ENCODE results near the gene IL1B. TPM values are rescaled to one million over a fixed set of nuclear protein-coding genes. Genes with fewer than 3 reads are reported as not detected.
A peak's percentile ranks its signal among the peaks of the same experiment; 100 is the strongest.

Gene IL1B
- 1 to 10 TPM in 1 of 4 donors, under 1 TPM in 3; 0.43 to 1.2 (median 0.84) TPM for polyA plus RNA-seq (ENCODE audit: insufficient read length in 4 of 4)

- no peak for DNase-seq (ENCODE audit: low read depth in 4 of 4, low spot score in 3 of 4)
Measured at GRCh38 chr2:112836695-112837117, at the start of gene IL1B. Gene IL1B (minus strand): TSS chr2:112836779. CDS start chr2:112836229, 550 bp downstream.

GRCh38 chr2:112886291-112886690, 49.7 kb upstream of the IL1B start:
- DNase-seq (ENCODE audit: low read depth in 4 of 4, low spot score in 3 of 4), result no peak

- no peak for DNase-seq (ENCODE audit: low read depth in 4 of 4, low spot score in 3 of 4)
Measured at GRCh38 chr2:112885506-112885902, 48.9 kb upstream of the IL1B start.

DNA sequence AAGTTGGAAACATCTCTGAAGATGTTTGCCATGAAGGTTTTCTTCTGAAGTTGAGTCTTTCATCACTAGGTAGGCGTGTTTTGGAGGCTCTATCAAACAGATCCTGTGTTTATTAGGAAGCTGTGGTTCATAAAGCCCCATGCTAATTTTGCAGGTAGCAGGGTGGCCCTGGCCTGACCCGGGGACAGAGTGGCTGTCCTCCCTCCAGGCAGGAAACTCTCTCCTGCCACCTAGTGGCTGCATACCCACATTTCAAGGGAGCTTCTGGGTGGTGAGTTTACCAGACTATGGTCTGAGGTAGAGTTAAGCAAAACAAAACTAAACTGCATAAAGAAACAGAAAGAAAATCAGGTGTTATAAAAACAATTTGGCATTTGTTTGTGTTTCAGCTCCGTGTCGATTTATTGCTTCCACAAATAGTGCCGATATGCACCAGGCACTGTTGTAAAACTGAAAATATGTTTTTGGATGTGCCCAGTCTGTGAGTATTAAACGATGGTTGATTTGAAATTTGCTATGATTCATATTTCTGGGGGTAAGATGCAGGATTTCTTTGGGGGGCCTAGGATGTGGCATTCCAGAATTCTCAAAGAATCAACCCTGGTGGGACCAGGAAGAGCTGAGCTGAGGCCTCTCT, 48.4 kb upstream of the IL1B start:
- DNase-seq (ENCODE audit: low read depth in 4 of 4, low spot score in 3 of 4), result no peak

DNA sequence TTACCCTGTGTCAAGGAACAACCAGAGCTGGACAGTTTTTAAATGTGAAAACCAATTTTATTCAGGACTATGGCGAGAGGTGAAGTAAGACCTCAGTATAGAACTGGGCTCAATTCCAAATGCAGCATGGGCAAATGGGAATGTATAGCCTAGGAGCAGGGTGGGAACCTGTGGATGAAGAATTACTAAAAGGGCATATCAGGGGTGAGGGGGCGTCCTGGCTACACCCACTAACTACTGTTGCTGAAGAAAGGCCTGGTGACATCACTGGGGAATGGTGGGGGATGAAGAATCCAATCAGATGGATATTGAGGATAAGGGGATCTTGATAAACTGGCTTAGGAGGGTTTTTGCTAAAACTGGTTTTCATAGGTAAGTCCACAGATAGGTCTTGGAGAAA, 47.1 kb upstream of the IL1B start:
- DNase-seq (ENCODE audit: low read depth in 4 of 4, low spot score in 3 of 4), result no peak

- DNase-seq (ENCODE audit: low read depth in 4 of 4, low spot score in 3 of 4), result no peak
Measured at GRCh38 chr2:112881217-112881985, 44.8 kb upstream of the IL1B start.

DNA sequence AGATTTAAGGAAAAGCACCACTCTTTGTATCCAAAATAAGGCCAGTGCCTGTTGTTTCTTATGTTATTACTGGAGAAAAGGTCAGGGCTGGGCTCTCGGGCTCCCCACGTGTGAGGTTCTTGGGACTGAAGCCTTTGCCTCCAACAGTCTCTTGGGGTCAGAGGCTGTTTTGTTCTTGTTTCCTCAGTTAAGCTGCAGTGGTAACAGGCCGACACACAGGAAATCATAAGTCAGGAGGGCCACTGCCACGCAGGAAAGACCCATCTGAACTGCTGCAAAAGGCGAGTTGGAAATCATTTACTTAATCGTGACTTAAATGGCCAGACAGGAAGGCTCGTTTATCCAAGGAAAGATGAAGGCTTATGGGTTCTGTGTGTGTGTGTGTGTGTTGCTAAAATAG, 44.1 kb upstream of the IL1B start:
- DNase-seq (ENCODE audit: low read depth in 4 of 4, low spot score in 3 of 4), result no peak

DNA sequence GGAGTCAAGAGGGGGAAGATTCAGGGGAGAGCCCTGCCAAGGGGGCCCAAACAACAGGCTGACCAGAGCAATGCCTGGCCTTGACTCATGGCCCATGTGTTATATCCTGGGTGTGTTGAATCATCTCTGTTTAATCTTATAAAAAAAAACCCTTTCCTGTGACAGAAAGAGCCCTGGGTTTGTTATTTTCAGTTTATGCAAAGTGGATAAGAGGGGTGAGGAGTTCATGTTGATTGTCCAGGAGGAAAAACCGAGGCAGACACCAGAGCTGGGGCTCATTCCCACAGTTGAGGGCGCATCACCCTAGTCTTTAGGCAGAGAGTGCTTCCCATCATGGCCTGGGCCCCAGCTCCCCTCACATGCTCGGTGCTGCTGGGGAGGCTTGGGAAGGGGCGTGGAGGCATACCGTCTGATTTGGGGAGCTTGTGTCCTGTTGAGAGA, 43.5 kb upstream of the IL1B start:
- DNase-seq (ENCODE audit: low read depth in 4 of 4, low spot score in 3 of 4), result no peak

DNA sequence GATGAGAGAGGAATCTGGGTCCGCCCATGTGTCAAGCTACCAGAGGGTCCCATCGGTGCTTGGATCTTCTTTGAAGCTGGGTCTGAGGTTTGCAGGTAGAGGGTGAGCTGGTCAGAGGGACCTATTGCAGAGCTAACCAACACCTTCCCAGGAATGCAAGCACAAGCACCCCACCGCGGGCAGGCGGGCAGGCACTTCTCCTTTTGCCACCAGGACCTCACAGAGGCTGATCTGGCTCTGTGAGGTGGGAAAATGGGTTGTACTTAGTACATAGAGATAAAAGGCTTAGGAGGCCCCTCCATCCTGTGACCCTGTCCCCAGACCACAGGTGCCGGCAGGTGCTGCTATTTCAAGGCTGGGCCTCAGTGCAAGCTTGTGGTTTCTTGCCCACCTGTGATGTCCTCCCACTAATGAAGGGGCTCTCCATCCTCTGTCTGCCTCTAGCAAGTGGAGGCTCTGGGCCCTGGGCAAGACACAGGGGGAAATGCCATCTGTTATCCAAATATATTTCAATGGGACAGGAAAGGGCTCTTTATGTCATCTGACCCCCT, 43.0 kb upstream of the IL1B start:
- no peak for DNase-seq (ENCODE audit: low read depth in 4 of 4, low spot score in 3 of 4)

GRCh38 chr2:112877423-112877822, 40.8 kb upstream of the IL1B start:
- no peak for DNase-seq (ENCODE audit: low read depth in 4 of 4, low spot score in 3 of 4)

DNA sequence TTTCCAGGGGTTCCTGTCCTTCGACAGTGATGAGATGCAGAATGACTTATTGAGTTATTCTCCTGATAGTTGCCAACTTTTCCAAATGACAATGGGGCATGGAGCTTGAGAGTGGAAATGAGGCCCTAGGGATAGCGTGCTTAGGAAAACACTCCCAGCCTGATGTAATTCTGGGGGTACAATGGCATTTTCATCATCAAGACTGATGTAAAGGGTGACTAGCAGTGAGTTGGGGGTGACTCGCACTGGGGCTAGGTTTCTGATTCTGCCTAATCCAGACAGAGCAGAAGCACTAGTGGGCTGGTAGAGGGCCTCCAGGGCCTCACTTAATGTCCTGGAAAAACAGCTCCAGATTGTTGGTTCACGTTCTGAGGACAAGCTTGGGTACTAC, 40.4 kb upstream of the IL1B start:
- no peak for DNase-seq (ENCODE audit: low read depth in 4 of 4, low spot score in 3 of 4)

GRCh38 chr2:112876257-112876970, 39.8 kb upstream of the IL1B start:
- DNase-seq (ENCODE audit: low read depth in 4 of 4, low spot score in 3 of 4), result no peak

DNA sequence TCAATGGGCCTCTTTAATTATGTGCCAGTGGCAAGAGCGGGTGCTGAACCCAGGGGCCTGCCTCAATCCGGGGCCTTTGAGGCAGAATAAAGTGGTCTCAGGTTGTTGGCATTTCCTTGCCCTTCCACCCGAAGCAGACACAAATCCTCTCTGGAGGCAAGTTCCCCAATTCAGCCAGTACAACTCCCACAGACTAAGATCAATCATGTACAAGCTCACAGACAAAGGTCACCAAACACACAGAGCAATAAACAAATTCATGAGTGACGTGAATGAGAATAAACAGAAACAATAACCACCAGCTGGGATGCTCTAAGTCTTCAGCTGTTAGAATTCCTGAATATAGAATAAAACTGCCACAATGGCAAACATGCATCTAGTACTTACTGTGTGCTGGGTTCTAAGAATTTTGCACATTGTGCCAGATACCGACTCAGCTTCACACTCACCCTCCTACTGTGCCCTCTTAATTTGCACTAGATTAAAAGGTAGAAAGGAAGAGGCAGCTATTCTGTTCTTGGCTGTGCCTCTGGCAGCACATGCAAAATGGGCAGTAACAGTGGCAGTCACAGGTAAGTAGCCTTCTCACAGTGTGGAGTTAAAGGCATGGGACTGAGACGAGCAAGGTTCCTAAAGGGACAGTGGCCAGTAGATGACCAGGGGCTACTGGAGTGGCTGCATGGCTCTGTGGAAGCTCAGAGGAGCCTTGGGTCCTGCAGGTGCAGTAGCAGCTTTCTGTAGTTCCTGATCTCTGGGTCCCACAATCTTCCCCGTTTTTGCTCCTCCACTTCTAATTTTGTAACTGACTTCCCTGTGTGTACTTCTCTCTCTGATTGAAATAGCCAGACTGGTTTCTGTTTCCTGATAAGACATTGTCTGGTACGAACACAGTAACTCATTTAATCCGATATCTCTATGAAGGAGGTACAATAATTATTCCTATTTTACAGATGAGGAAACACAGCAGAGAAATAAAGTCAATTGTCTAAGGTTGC, 34.6 kb upstream of the IL1B start:
- no peak for DNase-seq (ENCODE audit: low read depth in 4 of 4, low spot score in 3 of 4)

GRCh38 chr2:112869258-112869842, 32.8 kb upstream of the IL1B start:
- DNase-seq (ENCODE audit: low read depth in 4 of 4, low spot score in 3 of 4), result peak; percentile 17 to 51 (median 38)

DNA sequence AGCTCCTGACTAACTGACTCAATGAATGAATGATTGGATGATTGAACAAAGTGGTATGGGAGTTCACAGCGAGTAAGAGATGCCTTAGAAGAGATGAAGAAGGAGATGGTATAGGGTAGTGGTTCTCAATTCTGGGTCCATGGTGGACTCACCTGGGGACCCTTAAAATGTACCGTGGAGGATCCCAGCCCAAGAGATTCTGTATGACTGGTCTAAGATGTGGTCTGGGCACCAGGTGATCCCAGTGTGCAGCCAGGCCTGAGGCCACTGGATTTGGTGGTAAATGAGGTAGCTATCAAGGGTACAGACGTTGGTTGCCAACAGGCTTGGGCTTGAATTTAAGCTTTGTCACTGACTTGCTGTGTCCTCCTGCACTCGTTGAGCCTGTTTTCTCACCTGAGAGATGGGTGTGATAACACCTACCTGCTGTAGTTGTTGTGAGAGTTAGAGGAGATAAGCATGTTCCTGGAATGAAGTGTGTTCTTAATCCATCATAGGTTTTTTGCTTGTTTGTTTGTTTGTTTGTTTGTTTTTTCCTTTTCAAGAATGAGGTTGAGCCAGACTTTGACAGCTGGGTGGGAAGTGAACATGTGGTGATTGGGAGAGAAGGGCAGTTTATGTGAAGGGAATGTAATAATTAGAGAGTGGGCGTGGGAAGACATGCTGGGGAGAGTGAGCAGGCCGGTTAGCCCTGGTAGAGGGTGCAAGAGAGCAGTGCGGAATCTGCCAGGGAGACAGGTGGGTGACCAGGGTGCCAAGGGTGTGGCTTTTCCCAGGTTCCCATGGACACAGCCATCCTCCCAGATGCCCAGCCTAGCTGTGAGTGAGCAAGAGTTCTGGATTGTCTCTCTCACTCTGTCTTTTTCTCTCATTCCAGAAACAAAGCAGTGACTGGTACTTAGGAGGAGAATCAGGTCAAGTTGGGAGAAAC, 31.4 kb upstream of the IL1B start:
- DNase-seq (ENCODE audit: low read depth in 4 of 4, low spot score in 3 of 4), result no peak

- no peak for DNase-seq (ENCODE audit: low read depth in 4 of 4, low spot score in 3 of 4)
Measured at GRCh38 chr2:112866128-112866835, 29.7 kb upstream of the IL1B start.

DNA sequence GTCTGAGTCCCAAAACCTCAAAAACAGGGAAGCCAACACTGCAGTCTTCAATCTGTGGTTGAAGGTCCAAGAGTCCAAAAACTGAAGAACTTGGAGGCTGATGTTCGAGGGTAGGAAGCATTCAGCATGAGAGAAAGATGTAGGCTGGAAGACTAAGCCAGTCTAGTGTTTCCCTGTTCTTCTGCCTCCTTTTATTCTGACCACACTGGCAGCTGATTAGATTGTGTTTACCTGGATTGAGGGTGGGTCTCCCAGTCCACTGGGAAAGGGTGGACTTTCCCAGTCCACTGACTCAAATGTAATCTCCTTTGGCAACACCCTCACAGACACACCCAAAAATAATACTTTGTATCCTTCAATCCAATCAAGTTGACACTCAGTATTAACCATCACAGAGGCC, 27.5 kb upstream of the IL1B start:
- no peak for DNase-seq (ENCODE audit: low read depth in 4 of 4, low spot score in 3 of 4)

All from right renal pelvis (tissue), 4 donors.